ENCODE data around the gene FRY. TPM values are rescaled to one million over a fixed set of nuclear protein-coding genes. Genes with fewer than 3 reads are reported as not detected.

Gene FRY
- total and polyA plus RNA-seq, 2 of the 13 experiments (the other 11 are each of a cell fraction or from before 2014, with no cell fraction given): 8.2 to 13.1 TPM

- TF ChIP-seq ZBTB8A (CRISPR knock-in tag; IDR thresholded peaks at IDR 0.05; ENCODE audit: borderline replicate concordance, low read depth): no peak
- peak; percentile 58; the same call in 1 of the 2 replicates for TF ChIP-seq IKZF5 (CRISPR knock-in tag; IDR thresholded peaks at IDR 0.05)
- TF ChIP-seq ZMYM4 (CRISPR knock-in tag; IDR thresholded peaks at IDR 0.05): peak; percentile 84
- TF ChIP-seq ZBTB33 (CRISPR knock-in tag; IDR thresholded peaks at IDR 0.05): no peak
- peak; percentile 63; the same call in 1 of the 2 replicates for TF ChIP-seq MAZ (IDR thresholded peaks at IDR 0.05; ENCODE audit: borderline replicate concordance, low read depth, low read length)
- TF ChIP-seq MAZ (CRISPR knock-in tag; IDR thresholded peaks at IDR 0.05; ENCODE audit: low read depth): no peak
- TF ChIP-seq ZNF550 (CRISPR knock-in tag; IDR thresholded peaks at IDR 0.05; ENCODE audit: borderline replicate concordance): no peak
- TF ChIP-seq SMARCC2 (IDR thresholded peaks at IDR 0.05): 0 out of 2 replicates have a peak, but pooled peaks have one; percentile 24
- TF ChIP-seq ZBTB43 (CRISPR knock-in tag; conservative IDR thresholded peaks at IDR 0.05): peak; percentile 73; the same call in 1 of the 2 replicates
- no peak for TF ChIP-seq NONO (IDR thresholded peaks at IDR 0.05)
- 0 out of 2 replicates have a peak, but pooled peaks have one; percentile 18 for TF ChIP-seq NONO (CRISPR knock-in tag; conservative IDR thresholded peaks at IDR 0.05)
- TF ChIP-seq DMAP1 (CRISPR knock-in tag; IDR thresholded peaks at IDR 0.05): peak; percentile 70
- 0 out of 4 replicates have a peak, but pooled peaks of 1 of the 2 experiments have one; percentile 32 for TF ChIP-seq MAFK (conservative IDR thresholded peaks at IDR 0.05 in 1 of 2, IDR thresholded peaks at IDR 0.05 in 1 of 2; ENCODE audit: low read length in 2 of 2)
- TF ChIP-seq ZNF430 (CRISPR knock-in tag; IDR thresholded peaks at IDR 0.05): 0 out of 2 replicates have a peak, but pooled peaks have one; percentile 38
- 0 out of 2 replicates have a peak, but pooled peaks have one; percentile 10 for TF ChIP-seq ZNF629 (CRISPR knock-in tag; conservative IDR thresholded peaks at IDR 0.05)
- TF ChIP-seq HCFC1 (IDR thresholded peaks at IDR 0.05; ENCODE audit: low read depth, low read length): no peak
- TF ChIP-seq HINFP (CRISPR knock-in tag; IDR thresholded peaks at IDR 0.05; ENCODE audit: low read depth): no peak
- TF ChIP-seq SPEN (CRISPR knock-in tag; IDR thresholded peaks at IDR 0.05; ENCODE audit: low read depth): no peak
- peak; percentile 63 for TF ChIP-seq ZBTB7B (CRISPR knock-in tag; IDR thresholded peaks at IDR 0.05)
- peak; percentile 66 for TF ChIP-seq HDAC1 (CRISPR knock-in tag; IDR thresholded peaks at IDR 0.05)
- TF ChIP-seq TAF1 (CRISPR knock-in tag; IDR thresholded peaks at IDR 0.05): no peak; the same call in 1 of the 2 replicates
Measured at GRCh38 chr13:32059511-32059984, 28.0 kb downstream of the FRY start (continued).

Measured in HepG2 (cell line).